ENCODE measurements around the gene HS3ST3B1.

- TF ChIP-seq POLR2AphosphoS5 (IDR thresholded peaks at IDR 0.05) (no peak), CTCF (IDR thresholded peaks at IDR 0.05) (no peak)
Observed at GRCh38 chr17:14312522-14312921, 11.6 kb downstream of the HS3ST3B1 start.

Measured in esophagus muscularis mucosa (tissue), 3 donors.